Activated CD4-positive, CD25-positive, alpha-beta regulatory T cell (primary cell): ENCODE data around the gene OSBPL10.

Experiments used
- DNase-seq, 4 experiments: peaks; one replicate each; lab custom pipeline; 2025; lab: John Stamatoyannopoulos, UW

The OSBPL10 gene

DNA sequence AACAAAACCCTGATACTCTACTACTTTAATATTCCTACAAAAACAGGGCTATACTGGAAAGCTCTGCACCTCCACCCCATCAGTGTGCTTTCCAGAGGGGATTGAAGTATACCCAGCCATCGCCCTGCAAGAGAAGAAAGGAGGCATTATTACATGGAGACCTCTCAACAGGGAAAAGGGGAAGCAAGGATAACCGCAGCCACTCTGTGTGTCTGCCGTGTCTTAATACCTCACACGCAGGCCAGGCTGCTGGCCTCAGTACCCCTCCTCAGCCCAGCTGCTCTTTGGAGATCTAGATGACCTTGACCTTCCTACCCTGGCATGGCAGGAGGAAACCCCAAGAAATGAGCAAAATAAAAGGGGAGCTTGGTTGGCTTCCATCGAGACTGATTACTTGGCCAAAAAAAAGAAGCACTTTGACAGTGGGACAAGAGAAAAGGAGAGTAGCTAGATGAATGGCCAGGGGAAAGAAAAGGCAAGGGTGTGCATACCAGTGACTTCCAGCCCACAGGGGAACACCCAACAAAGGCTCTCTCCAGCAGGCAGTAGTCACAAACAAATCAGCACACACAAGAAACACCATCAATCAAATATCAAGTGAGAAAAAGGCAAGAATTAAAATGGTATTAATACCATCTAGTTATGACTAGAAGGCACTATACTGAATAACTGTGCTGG is 318.9 kb downstream of the OSBPL10 start:
- no peak for DNase-seq

GRCh38 chr3:31661286-31661685 is 319.8 kb downstream of the OSBPL10 start:
- DNase-seq = no peak

- no peak for DNase-seq
Observed at GRCh38 chr3:31659246-31659645, 321.8 kb downstream of the OSBPL10 start.

DNA sequence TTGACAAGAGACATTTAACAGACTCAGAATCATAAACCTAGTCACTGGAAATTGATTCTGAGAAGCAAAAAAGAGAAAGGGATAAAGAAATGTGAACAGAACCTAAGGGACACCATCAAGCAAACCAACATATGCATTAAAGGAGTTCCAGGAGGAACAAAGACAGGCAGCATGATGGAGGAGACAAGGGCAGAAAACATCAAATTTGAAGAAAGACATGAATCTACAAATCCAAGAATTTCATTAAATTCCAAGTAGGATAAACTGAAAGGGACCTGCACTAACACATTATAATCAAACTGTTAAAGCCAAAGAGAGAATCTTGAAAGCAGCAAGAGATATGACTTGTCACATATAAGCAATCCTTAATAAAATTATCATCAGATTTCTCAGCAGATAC is 326.1 kb downstream of the OSBPL10 start:
- DNase-seq = no peak

GRCh38 chr3:31653464-31653863 is 327.6 kb downstream of the OSBPL10 start:
- no peak for DNase-seq

GRCh38 chr3:31652296-31652695 is 328.8 kb downstream of the OSBPL10 start:
- DNase-seq = no peak

- DNase-seq = no peak
Observed at GRCh38 chr3:31648286-31648968, 332.6 kb downstream of the OSBPL10 start.

- DNase-seq = no peak
Observed at GRCh38 chr3:31645256-31645655, 335.8 kb downstream of the OSBPL10 start.

DNA sequence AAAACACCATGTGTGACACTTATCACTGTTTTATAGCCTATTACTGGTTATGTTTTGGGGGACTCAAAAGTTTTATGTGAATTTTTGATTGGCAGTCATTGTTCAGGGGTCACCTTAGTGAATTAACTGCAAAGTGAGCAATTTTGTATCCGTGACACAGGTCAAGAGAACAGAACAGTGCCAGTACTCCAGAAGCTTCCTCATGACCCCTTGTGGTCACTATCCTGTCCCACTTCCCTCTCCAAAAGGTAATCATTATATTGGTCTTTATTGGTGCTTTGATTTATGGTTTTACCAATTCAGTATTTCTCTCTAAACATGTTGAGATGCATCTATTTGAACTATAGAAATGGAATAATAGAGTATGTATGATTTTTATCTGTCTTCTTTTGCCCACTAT is 341.2 kb downstream of the OSBPL10 start:
- DNase-seq = no peak

DNA sequence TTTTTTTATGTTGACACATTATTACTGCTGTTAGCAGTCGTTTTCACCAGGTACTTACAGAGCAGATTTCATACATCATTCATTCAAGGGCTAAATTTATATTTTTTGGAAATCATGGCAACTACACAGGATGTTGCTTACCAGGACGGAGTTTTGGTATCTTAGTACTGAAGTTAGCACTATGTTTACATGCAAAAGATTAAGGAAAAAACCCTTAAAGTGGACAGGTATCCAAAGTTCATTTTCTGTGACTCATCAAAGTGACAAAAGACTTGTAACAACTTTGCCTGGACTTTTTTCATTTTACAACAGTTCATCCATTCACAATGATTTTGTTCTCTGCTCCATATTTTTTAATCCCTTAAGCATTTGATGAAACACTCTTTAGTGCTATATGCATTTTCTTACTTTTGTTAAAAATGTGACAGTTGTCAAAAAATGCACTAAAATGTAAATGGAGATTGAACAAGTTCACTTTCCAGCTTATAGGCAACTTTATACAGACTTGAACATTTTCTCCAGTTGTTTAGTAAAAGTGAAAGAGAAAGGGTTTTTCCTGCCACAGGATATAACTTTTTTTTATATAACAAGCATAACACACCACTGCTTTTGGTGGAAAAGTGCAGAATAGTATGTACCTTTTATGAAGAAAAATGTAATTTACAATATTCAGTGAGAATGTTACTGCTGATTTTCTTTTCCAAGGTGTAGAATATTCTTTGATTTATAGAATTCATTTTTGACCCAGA is 344.2 kb downstream of the OSBPL10 start:
- DNase-seq = no peak

GRCh38 chr3:31636049-31636448 is 345.0 kb downstream of the OSBPL10 start:
- no peak for DNase-seq

DNA sequence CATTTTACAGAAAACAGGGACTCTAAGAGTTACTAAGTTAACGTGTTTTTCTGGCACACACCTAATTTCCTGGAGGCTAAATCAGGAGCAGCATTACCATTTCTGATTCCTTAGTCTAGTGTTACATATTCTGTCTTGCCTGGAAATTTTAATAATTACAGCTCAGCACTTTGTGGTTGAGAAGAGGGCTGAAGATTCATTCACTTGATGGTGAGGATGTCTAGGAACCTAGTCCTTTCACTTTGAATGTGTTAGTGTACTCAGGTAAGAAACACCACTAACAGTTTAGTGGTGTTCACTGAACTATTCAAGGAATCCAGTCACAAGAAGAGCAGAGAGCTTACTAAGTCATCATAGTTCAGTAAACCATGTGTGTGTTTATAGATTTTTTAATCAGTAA is 345.5 kb downstream of the OSBPL10 start:
- no peak for DNase-seq

DNA sequence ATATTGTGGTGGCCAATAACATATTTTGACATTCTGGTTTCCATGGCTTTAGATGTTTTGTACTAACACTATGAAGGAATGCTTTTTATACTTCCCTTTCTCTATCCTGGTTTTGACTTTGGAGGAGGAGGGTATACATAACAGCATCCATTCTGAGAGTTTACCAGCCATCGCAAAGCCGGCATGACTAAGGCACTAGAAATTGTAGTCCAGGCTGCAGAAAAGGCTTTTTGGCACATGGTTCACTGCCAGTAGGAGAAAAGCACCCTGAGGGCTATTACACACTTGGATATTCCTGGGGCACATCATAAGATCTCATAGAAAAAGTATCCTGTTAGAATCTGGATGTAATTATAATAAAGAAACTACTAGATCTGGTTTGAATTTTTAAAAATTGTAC is 346.6 kb downstream of the OSBPL10 start:
- DNase-seq = no peak

GRCh38 chr3:31629054-31629453 is 352.0 kb downstream of the OSBPL10 start:
- DNase-seq = no peak

DNA sequence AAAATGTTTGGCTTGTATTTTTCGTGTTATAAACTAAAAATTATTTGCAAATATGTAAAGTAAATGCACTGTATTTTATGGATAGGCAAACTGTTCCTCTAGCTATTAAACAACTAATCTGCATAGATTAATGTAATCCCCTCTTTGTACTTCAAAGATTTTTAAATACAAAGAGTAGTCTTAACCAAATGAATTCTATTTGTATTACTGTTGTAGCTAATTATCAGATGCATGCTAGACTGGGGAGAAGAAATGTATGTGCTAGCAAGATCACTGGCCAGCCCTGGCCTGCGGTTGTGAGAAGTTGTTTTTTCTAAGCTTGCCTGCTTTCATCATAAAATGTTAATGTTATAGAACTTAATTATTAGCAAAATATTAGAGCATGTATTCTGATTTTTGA is 355.7 kb downstream of the OSBPL10 start:
- no peak for DNase-seq

DNA sequence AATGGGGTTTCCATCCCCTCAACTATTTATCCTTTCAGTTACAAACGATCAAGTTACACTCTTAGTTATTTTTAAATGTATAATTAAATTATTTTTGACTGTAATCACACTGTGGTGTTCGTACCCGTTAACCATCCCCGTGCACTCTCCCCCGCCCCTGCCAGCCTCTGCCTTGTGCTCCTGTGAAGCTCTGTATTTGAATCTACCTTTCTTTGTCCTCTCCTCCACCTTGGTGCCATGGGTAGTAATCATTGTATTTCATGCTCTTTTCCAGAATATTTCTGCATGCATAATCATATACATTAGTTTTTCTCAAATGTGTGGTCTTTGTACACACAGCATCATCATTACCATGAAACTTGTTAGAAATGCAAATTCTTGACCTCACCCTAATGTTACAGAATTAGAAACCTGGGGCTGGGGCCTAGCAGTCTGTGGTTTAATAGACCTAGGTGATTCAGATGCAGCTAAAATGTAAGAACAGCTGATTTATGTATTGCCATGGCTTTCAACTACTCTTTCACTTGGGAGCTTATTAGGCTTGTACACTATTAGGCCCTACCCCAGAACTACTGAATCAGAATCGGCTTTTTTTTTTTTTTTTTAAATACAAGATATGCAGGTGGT is 356.9 kb downstream of the OSBPL10 start:
- DNase-seq = no peak

DNA sequence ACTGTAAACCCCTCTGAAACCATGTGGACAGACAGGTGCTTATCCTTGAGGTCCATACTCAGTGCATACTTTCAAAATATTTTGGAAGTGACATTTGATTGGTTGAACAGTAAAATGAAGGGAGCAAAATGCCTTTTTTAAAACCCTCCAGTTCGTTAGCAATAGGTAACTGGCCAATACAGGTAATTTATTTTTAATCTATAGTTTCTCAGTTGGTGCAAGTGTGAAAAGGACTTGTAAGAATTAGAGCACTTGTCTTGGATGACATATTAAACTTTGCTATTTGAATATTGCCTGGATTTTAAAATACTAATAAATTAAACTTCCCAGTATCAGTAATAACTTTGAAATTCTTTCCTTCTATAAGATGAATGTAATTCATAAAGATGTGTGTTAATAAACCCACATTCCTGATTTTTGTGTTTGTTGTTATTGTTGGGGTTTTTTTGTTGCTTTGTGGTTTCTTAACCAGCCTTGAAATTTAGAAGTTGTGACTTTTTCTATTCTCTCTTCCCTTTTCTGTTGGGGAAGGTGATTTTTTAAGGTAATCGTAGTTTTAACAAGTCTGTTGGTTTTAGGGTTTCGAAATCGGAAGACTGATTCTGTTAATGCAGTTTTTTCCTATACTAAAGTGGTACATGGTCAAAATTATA is 358.3 kb downstream of the OSBPL10 start:
- DNase-seq = no peak

DNA sequence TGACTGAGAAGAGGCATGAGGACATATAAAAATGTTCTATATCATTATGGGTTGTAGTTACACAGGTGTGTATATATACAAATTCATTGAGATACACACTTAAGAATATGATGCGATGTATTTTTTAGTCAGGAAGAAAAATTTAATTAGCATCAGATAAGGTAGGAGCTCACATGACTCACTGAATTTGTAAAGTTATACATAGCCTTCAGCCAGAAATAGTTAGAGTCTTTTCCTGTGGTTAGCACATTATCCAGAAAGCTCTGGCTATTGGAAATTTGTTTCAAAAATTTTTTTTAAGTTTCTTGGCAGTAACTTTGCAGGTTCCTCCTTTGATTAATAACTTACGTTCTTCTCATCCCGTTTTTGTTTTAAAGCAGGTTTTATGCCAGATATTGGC is 359.7 kb downstream of the OSBPL10 start:
- DNase-seq = no peak

- no peak for DNase-seq
Observed at GRCh38 chr3:31620656-31621055, 360.4 kb downstream of the OSBPL10 start.

DNA sequence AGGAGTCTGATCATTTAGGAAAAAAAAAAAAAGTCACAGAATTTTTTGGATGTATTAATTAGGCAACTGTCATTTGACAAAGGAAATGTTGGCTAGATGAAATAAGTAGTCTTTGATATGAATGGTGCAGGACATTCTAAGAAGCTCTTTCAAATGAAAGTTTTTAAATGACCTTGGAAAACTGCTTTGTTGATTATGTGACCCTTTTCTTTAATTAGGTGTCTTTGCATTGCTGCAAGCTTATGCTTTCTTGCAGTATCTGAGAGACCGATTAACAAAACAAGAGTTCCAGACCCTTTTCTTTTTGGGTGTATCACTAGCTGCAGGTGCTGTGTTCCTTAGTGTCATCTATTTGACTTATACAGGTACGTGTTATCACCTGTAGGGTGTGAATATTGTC is 364.4 kb downstream of the OSBPL10 start:
- DNase-seq = no peak

GRCh38 chr3:31615071-31615875 is 365.8 kb downstream of the OSBPL10 start:
- no peak for DNase-seq
